HPDE6-E6E7 (cell line): ENCODE data around the gene RSPH4A.
A peak's percentile ranks its signal among the peaks of the same experiment; 100 is the strongest.
"Not testable (repeated sequence)": the region's sequence is repeated elsewhere in the genome, so short reads cannot be mapped to it uniquely, and the experiment has no call there.

Experiments
- DNase-seq: peaks from one replicate; pipeline ENCODE4 v3.0.0; 2011; ENCODE audit warnings: missing footprints; ENCODE audit errors: extremely low spot score

RSPH4A gene

DNA sequence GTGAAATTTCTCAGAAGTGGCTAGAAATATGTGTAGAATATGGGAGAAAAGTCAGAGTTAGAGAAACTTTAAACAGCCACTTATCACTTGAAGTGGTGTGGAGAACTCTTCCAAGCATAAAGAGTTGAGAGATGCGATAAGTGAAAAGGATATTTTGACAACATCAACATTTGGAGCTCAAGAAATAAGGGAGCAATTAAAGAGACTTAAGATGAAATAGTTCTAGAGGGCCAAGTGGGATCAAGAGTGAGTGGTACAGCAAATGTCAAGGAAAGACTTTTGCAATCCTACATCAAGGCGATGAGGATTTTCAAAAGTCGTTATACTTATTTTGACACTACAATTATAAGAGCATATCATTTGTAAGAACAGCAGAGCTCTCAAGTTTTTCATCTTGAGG, 9.6 kb downstream of the RSPH4A start:
- DNase-seq = no peak

DNA sequence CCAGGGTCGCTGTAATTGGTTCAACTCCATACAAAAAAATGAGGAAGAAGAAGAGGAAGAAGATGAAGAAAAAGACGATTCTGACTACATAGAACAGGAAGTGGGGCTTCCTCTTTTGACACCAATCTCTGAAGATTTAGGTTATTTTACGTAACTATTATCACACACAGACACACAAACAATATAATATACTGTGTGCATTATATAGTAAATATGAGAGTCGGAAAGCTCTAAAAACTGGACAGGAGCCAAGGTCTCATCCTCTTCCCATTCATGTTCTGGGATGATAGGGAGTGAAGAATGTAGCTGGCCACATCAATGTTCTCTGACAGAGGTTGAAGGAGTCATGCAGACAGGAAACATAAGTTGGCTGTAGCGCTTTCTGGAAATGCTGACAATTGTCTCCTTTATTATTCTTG, 13.3 kb downstream of the RSPH4A start:
- no peak for DNase-seq

DNA sequence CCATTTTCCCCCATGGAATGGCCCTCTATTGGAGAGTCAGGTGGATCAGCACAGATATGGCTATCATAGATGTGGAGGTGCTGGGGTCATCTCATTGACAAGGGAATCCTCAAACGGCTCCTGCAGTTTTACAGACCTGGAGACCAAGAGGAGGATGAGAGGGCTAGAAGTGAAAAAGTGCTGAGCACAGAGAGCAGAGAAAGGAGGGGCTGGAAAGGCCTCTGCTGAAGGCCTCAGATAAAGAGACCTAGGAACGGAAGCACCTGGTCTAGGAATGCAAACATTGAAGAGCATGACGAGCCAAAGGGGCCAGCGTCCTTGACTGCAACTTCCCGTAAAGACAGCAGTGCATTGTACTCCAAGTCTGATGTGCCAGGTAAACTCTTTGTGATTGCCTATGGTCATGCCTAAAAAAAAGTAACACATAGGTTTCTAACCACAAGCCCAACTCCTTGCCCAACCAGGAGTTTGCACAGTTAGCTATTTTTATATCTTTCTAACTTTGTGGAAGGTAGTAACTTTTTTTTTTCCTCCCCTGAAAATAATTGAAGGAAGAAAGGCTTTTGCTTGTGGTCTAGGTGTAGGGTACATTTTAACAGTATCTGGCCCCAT, 15.2 kb downstream of the RSPH4A start:
- DNase-seq = no peak

DNA sequence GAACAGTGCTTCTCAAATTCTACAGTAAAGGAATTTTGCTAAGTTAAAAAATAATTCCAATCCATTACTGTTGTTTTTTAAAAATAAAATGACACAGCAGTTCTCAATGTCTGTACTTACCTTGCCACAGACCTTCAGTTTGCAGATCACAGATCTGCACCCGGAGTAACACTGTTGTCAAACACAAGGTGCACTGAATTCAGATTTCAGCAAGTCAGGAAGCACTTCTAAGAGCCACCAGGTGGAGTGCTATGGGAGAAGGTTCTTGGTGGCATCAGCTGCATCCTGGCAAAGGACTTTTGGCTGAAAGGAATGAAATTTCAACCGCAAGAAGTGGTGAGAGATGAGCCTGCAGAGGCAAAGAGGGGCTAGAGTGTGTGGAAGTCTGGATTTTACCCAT, 17.4 kb downstream of the RSPH4A start:
- no peak for DNase-seq

DNA sequence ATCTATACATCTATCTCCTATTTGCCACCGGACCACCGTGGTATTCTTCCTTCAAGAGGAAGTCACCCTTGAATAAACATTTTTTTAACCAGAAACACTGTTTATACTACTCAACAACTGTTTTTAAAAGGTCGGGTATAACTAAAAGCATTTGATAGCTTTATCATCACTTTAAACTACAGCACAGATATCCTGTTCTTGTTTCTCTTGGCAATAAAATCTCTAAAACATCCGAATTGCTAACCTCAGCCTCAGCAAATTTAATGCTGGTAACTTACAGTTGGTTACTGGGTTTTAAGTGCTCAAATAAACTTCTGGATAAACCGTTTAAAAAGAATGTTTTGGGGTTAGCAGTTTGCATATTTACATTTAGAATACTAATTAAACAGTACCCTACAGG, 31.9 kb downstream of the RSPH4A start:
- no peak for DNase-seq

DNA sequence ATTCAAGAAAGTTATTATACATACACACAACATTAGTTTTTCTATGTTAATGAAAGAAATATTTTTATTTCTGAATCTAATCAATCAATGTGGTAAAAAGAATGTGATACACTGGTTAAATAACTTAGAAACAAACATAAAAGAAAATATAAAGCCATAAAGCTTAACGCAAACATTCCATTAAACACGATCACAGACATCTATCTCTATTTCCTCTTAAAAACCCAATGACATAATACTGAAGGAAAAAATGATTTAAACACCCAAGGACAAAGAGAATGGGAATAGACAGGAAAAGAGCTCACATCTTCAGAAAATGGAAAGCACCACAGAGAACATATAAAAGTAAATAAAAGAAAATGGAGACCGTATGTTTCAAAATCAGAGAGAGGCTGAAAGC, 32.9 kb downstream of the RSPH4A start:
- no peak for DNase-seq

DNA sequence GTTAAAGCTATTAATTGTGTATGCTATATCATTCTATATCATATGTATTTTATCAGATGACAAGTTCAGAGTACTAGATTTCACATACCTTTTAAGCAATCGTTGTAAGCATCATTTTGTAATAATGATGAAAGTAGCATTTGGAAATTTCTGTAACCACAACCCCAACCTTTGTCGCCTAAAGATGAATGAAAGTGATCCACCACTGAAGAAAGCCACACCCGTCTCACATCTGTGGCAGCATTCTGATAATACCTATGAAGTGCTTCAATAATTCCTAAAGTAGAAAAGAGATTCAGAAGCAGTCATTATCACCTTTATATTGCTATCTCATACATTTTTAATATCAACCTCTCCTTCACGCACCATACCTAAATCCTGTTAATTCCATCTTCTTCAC, 35.6 kb downstream of the RSPH4A start:
- DNase-seq = no peak

DNA sequence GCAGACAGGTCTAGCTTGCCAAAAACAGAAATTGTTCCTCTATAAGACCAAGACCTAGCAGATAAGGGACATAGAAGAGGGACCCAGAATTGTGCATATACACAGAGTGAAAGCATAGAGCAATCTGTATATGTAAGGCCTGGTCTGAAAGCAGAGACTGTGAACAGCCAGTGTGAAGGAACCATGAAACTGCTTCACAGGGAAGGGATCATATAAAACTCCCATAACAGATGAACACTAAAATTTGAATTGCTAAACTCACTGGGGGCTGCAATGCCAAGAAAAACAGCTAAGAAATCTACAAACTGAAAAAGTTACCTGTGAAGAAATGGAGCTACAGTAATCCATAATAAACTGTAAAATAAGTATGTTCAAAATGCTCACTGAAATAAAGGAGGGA, 45.3 kb downstream of the RSPH4A start:
- DNase-seq = no peak

DNA sequence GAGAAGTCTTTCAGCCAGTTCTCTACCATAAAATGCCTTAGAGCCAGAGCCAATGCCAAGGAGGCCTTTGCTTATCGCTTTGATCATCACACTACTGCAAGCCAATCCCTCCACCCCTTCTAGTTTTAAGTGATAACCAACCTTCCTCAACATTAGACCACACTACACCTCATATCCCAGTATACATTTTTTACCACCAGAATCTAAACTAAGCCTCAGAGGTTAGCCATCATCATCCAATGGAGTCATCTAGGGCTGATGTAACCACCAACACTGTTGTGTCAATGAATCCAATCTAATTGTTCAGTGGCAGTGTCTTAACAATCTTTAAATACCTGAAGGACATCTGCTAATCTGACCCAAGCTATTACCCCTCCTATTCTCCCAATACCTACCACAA, 45.9 kb downstream of the RSPH4A start:
- no peak for DNase-seq

DNA sequence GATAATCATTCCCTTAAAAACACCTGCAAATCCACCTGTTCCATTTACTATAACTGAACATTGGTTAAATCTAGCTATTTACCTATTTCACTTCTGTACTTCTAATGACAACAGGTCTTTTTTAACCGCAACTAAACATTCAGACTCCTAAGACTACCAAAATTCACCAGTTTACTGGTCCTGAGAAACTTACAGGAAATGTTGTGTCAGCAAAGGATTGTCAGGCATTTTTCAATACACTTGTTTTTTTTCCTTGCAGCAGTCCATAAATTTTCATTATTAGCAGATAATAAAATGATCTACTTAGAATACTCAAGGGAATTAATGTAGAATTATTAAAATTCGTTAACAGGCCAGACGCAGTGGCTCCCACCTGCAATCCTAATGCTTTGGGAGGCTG, 47.0 kb downstream of the RSPH4A start:
- DNase-seq = no peak

DNA sequence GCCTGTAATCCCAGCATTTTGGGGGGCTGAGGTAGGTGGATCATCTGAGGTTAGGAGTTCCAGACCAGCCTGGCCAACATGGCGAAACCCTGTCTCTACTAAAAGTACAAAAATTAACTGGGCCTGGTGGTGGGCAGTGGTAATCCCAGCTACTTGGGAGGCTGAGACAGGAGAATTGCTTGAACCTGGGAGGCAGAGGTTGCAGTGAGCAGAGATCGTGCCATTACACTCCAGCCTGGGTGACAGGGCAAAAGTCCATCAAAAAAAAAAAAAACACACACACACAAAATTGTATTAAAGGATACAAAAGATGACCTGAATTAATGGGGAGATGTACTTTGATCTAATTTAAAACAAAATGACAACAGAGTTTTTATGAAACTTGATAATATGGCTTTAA, 47.9 kb downstream of the RSPH4A start:
- DNase-seq = not testable (repeated sequence)

DNA sequence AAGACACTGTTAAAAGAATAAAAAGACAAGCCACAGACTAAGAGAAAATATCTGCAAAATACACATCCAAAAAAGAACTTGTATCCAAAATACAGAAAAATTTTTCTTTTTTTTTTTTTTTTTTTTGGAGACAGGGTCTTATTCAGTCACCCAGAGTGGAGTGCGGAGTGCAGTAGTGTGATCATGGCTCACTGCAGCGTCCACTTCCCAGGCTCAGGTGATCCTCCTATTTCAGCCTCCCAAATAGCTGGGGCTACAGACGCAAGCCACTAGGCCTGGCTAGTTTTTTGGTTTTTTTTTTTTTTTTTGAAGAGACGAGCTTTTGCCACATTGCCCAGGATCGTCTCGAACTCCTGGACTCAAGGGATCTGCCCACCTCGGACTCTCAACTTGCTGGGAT, 49.2 kb downstream of the RSPH4A start:
- DNase-seq = no peak

DNA sequence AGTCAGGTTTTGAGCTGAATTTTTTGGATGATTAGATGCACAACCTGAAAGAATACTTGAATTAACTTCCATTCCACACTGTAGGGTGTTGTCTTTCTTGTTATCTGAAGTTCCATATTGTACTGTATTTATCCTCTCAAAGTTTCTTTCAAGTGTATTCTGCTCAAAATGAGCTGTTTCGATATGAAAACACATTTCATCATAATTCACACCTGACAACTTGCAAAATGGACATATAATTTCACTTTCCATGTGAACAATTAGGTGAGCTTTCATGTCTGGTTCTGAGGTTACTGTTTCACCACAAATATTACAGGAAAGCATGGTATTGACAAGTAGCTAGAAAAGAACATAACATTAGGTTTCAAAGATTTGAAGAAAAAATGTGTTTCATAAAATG, 50.6 kb downstream of the RSPH4A start:
- DNase-seq = no peak

DNA sequence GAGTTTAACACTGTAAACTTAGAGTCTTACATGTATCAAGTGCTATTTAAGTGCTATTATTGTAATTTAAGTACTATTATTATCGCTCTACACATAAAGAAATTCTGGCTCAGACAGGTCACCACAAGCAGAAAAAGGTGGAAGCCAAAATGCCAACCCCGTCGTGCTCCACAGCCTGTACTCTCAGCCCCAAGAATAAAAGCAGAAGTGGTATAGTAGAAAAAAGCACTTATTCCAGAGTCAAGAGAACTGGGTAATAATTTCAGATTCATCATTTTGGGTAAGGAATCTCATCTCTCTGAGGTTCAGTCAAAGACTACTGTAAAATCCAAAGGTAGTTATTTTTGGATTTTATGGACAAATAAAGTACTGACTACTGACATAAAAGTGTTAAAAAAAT, 51.3 kb downstream of the RSPH4A start:
- DNase-seq = no peak

DNA sequence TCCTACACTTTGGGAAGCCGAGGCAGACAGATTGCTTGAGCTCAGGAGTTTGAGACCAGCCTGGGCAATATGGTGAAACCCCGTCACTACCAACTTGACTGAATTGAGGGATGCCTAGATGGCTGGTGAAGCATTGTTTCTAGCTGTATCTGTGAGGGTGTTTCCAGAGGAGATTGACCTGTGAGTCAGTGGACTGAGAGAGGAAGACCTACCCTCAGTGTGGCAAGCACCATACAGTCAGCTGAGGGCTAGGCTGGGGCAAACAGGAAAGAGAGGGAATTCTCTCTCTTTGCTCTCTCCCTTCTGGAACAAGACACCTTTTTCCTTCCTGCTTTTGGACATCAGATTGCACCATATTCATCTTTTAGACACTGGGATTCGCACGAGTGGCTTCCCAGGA, 56.0 kb downstream of the RSPH4A start:
- no peak for DNase-seq

DNA sequence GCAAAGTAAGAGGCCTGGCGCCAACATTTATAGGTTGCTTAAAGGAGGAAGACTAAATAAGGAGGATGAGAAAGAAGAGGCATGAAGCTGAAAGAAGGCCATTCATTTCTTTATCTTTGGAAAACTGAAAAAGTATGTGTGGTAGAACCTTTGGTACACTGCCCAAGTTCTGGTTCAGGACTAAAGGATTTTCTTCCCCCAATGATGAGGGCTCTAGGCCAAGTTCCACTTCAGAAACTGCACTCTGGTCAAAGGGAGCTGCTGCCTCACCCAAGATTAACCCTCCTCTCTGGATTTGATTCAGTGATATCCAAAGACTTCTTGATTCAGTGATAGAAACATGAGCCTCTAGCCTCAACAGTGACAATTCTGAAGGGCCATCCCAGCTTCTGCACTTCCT, 59.7 kb downstream of the RSPH4A start:
- DNase-seq = no peak

DNA sequence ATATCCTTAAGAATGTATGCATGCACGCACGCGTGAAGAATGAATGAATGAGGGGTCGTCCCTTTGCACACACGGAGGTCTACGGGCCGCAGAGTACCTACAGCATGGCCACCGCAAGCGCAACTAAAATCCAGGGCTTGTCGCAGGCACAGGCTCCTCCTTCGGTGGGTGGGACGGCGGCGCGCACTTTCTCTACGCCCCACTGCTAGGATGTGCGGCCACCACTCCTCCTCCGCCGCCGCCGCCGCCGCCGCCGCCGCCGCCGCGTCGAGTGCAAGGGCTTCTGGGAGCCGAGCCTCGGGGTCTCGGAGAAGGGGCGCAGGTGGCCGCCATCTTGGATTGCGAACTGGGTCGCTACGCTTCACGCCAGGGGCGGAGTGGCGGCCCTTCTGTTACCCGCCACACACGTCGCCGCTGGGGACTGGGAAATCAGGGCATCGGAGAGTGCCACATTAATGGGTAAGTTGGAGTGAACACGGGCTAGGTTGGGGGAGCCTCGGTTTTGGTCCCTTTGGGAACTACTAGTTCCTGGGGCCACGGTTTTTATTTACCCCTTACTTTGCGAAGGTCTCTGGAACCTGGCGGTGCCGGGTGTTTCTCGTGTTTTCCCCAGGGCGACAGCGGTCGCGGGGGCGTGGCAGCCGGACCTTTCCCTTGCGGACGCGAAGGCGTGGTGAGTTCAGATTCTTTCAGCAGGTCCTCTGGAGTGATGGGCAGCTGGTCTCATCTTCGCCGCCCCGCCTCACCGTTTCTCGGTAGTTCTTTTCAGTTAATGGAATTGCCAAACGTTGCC, 64.8 kb downstream of the RSPH4A start, which contains the start of gene KPNA5:
TSS of gene KPNA5 (plus strand) at position 332 of the 793 bp plus-strand sequence. CDS start at position 456, 124 bp downstream.
- peak; percentile 84 for DNase-seq

DNA sequence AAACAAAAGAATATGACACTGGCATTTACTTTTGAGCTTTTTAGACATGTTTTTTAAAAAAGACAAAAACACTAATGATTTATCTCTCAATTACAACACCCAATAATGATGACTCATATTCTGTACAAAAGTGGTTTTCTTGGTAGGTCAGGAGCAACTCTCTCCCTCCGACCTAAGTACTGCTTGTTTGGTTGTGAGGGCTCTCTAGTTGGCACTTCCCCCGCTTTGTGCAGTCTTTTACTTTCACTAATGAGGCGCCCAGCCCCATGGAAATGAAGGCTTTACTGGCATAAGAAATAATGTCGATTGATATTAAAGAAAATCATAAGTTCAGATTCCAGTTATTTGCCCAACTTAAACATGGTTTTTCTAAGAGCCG, 66.0 kb downstream of the RSPH4A start:
- DNase-seq = no peak
